GM12801 (cell line): Measurements from ENCODE around the gene RNASE4.

Experiments
- TF ChIP-seq, protein P1 (sequence below): IDR thresholded peaks from one replicate; pipeline ENCODE4 v1.5.1; 2011; ENCODE audit warnings: control low read depth; ENCODE audit not compliant: insufficient read length; ENCODE audit errors: extremely low read depth

Gene RNASE4

DNA sequence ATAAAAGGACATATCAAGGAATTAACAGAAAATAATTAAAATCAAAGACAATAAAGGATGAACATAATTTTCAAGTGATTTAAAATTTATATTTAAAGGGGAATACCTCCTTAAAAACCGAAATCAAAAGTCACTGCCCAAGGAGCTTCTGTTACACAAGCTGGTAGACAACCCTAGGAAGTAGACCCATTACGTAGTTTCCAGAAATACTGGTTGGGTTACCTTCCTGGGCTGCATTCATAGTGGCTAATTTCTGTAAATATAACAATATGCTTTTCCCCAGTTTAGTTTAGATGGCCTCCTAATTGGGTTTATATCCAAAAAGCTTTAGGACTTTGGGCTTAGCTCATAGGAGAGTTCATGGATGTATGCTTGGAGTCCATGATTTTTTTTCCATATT, 59.2 kb downstream of the RNASE4 start:
- TF ChIP-seq, protein P1, sequence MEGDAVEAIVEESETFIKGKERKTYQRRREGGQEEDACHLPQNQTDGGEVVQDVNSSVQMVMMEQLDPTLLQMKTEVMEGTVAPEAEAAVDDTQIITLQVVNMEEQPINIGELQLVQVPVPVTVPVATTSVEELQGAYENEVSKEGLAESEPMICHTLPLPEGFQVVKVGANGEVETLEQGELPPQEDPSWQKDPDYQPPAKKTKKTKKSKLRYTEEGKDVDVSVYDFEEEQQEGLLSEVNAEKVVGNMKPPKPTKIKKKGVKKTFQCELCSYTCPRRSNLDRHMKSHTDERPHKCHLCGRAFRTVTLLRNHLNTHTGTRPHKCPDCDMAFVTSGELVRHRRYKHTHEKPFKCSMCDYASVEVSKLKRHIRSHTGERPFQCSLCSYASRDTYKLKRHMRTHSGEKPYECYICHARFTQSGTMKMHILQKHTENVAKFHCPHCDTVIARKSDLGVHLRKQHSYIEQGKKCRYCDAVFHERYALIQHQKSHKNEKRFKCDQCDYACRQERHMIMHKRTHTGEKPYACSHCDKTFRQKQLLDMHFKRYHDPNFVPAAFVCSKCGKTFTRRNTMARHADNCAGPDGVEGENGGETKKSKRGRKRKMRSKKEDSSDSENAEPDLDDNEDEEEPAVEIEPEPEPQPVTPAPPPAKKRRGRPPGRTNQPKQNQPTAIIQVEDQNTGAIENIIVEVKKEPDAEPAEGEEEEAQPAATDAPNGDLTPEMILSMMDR = no peak

DNA sequence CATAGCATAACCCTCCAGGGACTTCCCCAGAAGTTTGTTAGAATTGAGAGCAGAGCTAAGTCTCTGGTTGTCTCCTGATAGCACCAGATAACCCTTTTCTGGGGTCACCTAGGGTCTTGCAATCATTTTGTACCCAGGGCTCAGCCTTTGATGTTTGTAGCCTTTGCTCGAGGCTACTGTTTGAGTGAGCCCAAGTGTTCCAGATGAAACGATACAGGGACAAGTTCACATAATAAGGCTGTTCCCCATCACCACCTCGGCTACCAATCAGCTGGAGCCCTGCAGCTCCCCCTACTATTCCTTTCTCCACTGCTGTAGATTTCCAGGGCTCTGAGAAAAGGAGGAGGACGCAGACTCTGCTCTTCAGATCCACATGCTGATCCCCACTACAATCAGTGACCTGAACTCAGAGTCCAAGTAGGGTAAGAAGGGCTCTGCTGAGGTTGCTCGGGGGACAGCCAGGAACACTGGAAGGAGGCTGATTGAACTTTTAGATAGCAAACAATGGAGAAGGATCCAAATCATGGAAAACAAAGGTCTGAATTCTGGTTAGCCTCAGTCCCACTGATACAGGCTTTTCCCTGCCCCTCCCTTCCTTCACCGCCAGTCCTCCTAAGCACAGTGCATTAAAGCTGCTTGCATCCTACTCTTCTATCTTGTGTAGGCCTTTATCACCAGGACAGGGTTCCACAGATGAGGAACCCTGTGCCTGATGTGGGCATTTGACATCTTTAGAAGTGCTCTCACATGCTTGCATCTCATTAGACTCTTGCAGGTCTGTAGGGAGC, 61.4 kb downstream of the RNASE4 start, which contains the start of gene EDDM3A:
EDDM3A (plus strand) TSS at position 317 of the 788 bp plus-strand sequence. CDS start 1,694 bp downstream, outside the sequence.
- TF ChIP-seq, protein P1 = no peak

DNA sequence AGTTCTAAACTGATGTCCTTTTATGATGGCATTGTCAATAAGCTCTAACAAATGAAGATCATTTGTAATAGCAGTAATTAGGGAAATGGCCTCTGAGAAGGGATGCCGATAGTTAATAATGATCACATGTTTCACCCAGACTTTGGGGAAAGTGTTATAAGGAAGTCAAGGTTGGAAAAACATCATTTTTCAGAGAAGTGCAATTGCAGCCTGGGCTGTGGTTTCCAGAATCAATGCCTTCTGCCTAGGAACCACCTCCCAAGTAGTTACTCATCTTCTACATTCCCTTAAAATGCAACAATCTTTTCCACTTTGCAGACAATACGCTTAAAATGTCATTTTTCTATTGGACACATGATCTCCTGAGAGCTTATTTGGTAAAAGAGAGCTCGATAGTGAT, 62.2 kb downstream of the RNASE4 start:
- TF ChIP-seq, protein P1 = no peak

DNA sequence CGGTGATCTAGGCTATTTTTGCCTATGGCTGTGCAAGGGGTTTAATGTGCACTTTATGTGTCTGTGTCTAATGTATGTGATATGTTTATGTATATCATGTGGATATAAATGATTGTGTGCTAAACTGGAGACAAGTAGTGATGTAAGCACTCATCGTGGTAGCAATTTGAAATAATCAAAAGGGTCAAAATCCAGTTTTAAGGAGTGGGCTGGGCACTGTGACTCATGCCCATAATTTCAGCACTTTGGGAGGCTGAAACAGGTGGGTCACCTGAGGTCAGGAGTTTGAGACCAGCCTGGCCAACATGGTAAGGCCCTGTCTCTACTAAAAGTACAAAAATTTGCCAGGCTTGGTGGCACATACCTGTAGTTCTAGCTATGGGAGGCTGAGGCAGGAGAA, 64.1 kb downstream of the RNASE4 start:
- TF ChIP-seq, protein P1 = no peak

DNA sequence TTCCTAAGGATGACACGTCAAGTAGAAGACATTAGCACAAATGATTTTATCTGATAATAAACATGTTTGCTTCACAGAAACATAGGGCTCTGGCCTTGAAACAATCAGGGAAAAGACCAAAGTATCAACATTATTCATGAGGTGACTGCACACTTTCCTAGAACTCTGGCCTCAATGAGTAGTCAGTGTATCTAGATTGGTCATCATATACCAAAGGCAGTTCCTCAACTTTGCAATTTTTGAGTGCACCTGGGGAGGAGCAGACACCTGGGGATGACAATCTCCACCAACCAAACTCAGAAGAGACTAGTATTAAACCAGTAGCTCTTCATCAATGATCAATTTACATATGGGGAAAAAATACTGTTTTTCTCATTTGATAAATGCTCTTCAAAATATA, 65.8 kb downstream of the RNASE4 start:
- TF ChIP-seq, protein P1 = no peak
